ENCODE measurements around the gene ARHGEF28.
A peak's percentile ranks its signal among the peaks of the same experiment; 100 is the strongest.

ARHGEF28 gene

DNA sequence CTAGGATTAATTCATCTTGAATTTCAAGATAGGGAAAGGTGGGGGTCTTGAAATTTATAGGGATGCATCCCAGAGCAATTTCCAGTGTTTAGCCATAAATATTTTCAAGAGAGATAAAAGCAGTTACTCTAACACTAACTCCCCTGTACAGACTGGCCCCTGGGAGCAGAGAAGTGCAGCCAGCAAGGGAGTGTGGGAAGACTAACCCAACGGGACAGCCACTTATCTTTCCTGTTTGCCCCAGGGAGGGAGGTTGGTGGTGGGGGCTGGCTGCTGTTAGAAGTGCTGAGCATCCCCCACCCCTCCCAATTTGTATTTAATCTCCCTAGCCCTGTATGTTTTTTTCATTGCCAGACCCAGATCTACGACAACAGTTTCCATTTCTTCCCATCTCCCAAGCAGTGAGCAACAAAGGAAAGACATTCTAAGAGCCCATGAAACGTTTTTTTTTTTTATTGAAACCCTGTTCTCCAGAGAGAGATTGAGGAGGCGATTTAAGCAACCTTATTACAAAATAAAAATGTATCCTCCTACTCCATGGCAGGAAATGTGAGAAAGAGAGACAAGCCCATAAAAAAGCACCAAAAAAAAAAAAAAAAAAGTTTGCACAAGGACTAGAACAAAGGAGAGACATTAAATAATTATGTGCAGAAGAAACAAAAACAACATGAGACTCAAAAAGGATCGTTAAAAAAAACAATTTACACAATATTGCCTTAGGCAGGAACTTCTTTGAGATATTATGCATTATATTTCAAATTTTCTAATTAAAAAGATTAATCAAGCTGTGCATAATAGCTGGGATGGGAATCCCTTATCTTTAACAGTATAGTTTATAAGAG is 343.4 kb downstream of the ARHGEF28 start:
- no peak for DNase-seq (ENCODE audit: low read depth)
- TF ChIP-seq CTCF (conservative IDR thresholded peaks at IDR 0.05; ENCODE audit: low read depth, low read length) = no peak
- no peak overlapping the region for H3K4me3 ChIP-seq (ENCODE audit: low read depth, low read length)

- no peak overlapping the region for H3K4me3 ChIP-seq (ENCODE audit: low read depth, low read length)
- no peak for TF ChIP-seq CTCF (conservative IDR thresholded peaks at IDR 0.05; ENCODE audit: low read depth, low read length)
- no peak for DNase-seq (ENCODE audit: low read depth)
Measured at GRCh38 chr5:73971326-73971725, 345.3 kb downstream of the ARHGEF28 start.

- DNase-seq (ENCODE audit: low read depth) = no peak
- no peak overlapping the region for H3K4me3 ChIP-seq (ENCODE audit: low read depth, low read length)
- TF ChIP-seq CTCF (conservative IDR thresholded peaks at IDR 0.05; ENCODE audit: low read depth, low read length) = no peak
Measured at GRCh38 chr5:73973135-73973534, 347.1 kb downstream of the ARHGEF28 start.

- peak; percentile 65 for DNase-seq (ENCODE audit: low read depth)
- no peak overlapping the region for H3K4me3 ChIP-seq (ENCODE audit: low read depth, low read length)
- no peak for TF ChIP-seq CTCF (conservative IDR thresholded peaks at IDR 0.05; ENCODE audit: low read depth, low read length)
Measured at GRCh38 chr5:73974871-73975360, 348.9 kb downstream of the ARHGEF28 start.

GRCh38 chr5:73975845-73976244 is 349.8 kb downstream of the ARHGEF28 start:
- no peak for TF ChIP-seq CTCF (conservative IDR thresholded peaks at IDR 0.05; ENCODE audit: low read depth, low read length)
- H3K4me3 ChIP-seq (ENCODE audit: low read depth, low read length) = no peak overlapping the region
- DNase-seq (ENCODE audit: low read depth) = no peak

GRCh38 chr5:73977146-73977545 is 351.1 kb downstream of the ARHGEF28 start:
- no peak for TF ChIP-seq CTCF (conservative IDR thresholded peaks at IDR 0.05; ENCODE audit: low read depth, low read length)
- H3K4me3 ChIP-seq (ENCODE audit: low read depth, low read length) = no peak overlapping the region
- DNase-seq (ENCODE audit: low read depth) = no peak

GRCh38 chr5:73979321-73979720 is 353.3 kb downstream of the ARHGEF28 start:
- TF ChIP-seq CTCF (conservative IDR thresholded peaks at IDR 0.05; ENCODE audit: low read depth, low read length) = no peak
- DNase-seq (ENCODE audit: low read depth) = no peak

More at GRCh38 chr5:73979321-73979720, 353.3 kb downstream of the ARHGEF28 start:
- H3K4me3 ChIP-seq (ENCODE audit: low read depth, low read length) = no peak overlapping the region
